ENCODE data around the gene GUCY1A1.

GUCY1A1 gene

GRCh38 chr4:155639704-155640523 is 26.7 kb upstream of the GUCY1A1 start:
- no peak for TF ChIP-seq ZNF791 (tag by site-specific recombination; IDR thresholded peaks at IDR 0.05)
- no peak for TF ChIP-seq ZNF776 (tag by site-specific recombination; IDR thresholded peaks at IDR 0.05; ENCODE audit: borderline replicate concordance)
- no peak for TF ChIP-seq ZNF26 (tag by site-specific recombination; IDR thresholded peaks at IDR 0.05)
- no peak for TF ChIP-seq YY2 (tag by site-specific recombination; IDR thresholded peaks at IDR 0.05)
- no peak for TF ChIP-seq ZNF114 (tag by site-specific recombination; IDR thresholded peaks at IDR 0.05)
- no peak for TF ChIP-seq HOXD13 (CRISPR knock-in tag; IDR thresholded peaks at IDR 0.05; ENCODE audit: borderline replicate concordance)
- TF ChIP-seq PRDM2 (tag by site-specific recombination; IDR thresholded peaks at IDR 0.05; ENCODE audit: borderline replicate concordance) = no peak
- CTCF ChIA-PET = interaction anchor here (0.6 kb wide), 1 partner anchor 9 kb away, joined by 4 read pairs; no protein-coding TSS in a partner anchor
- POLR2A ChIA-PET = no interaction called here

GRCh38 chr4:155640751-155641150 is 25.9 kb upstream of the GUCY1A1 start:
- H3K4me3 ChIP-seq (ENCODE audit: low read depth, low read length) = no peak overlapping the region
- ChIA-PET POLR2A (no interaction called here), CTCF (no interaction called here)
- H3K4me1 ChIP-seq (ENCODE audit: control insufficient read depth, insufficient read depth, low read length) = no peaks in the 10 kb centered on the region
- no peak for TF ChIP-seq ZSCAN4 (tag by site-specific recombination; IDR thresholded peaks at IDR 0.05)
- TF ChIP-seq ZNF76 (tag by site-specific recombination; IDR thresholded peaks at IDR 0.05; ENCODE audit: borderline replicate concordance, low read depth) = no peak
- TF ChIP-seq ZNF555 (tag by site-specific recombination; conservative IDR thresholded peaks at IDR 0.05) = no peak
- TF ChIP-seq ZNF133 (tag by site-specific recombination; IDR thresholded peaks at IDR 0.05) = no peak
- no peaks in the 10 kb centered on the region for H3K9me3 ChIP-seq (ENCODE audit: control insufficient read depth, insufficient read depth, low read depth, low read length)
- no peak overlapping the region for H3K27ac ChIP-seq (ENCODE audit: extremely low read depth, low read depth, low read length)
- no peaks in the 10 kb centered on the region for H3K36me3 ChIP-seq (ENCODE audit: control insufficient read depth in 2 of 2, insufficient read depth in 1 of 2, low read length in 2 of 2)

More at GRCh38 chr4:155639704-155640523, 26.7 kb upstream of the GUCY1A1 start:
- Histone ChIP-seq H3K27ac (ENCODE audit: extremely low read depth, low read depth, low read length) (no peak overlapping the region), H3K4me3 (ENCODE audit: low read depth, low read length) (no peak overlapping the region), H3K4me1 (ENCODE audit: control insufficient read depth, insufficient read depth, low read length) (no peaks in the 10 kb centered on the region), H3K9me3 (ENCODE audit: control insufficient read depth, insufficient read depth, low read depth, low read length) (no peaks in the 10 kb centered on the region), H3K36me3 (ENCODE audit: control insufficient read depth in 2 of 2, insufficient read depth in 1 of 2, low read length in 2 of 2) (no peaks in the 10 kb centered on the region)

GRCh38 chr4:155643087-155643486 is 23.6 kb upstream of the GUCY1A1 start:
- Histone ChIP-seq H3K4me3 (ENCODE audit: low read depth, low read length) (no peak overlapping the region), H3K27ac (ENCODE audit: extremely low read depth, low read depth, low read length) (no peak overlapping the region), H3K4me1 (ENCODE audit: control insufficient read depth, insufficient read depth, low read length) (no peaks in the 10 kb centered on the region), H3K9me3 (ENCODE audit: control insufficient read depth, insufficient read depth, low read depth, low read length) (no peaks in the 10 kb centered on the region), H3K36me3 (ENCODE audit: control insufficient read depth in 2 of 2, insufficient read depth in 1 of 2, low read length in 2 of 2) (no peaks in the 10 kb centered on the region)
- ChIA-PET POLR2A (no interaction called here), CTCF (no interaction called here)
- no peak for TF ChIP-seq ZNF677 (tag by site-specific recombination; IDR thresholded peaks at IDR 0.05)
- no peak for TF ChIP-seq ZNF747 (tag by site-specific recombination; IDR thresholded peaks at IDR 0.05)

Measured in HEK293 (cell line).